ENCODE data around the gene KANTR.

DNA sequence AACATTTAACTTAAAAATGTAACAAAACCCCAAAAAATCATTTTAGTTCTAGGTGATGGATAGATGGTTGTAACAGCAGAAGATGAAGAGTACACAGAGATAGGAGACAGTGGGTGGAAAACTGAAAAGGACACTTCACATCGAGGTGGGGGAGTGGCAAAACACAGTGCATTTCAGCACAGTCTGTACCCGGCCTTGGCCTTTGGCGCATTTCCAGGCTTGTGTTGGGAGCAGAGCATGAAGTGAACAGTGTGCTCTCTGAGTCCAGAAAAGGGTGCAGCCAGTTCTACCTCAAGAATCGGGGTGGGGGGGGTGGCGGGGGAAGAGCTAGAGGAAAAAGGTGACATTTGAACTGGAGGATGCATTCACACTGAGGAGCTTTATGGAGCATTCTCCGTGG lies 7.5 kb upstream of the KANTR start:
- TF ChIP-seq, protein P1, sequence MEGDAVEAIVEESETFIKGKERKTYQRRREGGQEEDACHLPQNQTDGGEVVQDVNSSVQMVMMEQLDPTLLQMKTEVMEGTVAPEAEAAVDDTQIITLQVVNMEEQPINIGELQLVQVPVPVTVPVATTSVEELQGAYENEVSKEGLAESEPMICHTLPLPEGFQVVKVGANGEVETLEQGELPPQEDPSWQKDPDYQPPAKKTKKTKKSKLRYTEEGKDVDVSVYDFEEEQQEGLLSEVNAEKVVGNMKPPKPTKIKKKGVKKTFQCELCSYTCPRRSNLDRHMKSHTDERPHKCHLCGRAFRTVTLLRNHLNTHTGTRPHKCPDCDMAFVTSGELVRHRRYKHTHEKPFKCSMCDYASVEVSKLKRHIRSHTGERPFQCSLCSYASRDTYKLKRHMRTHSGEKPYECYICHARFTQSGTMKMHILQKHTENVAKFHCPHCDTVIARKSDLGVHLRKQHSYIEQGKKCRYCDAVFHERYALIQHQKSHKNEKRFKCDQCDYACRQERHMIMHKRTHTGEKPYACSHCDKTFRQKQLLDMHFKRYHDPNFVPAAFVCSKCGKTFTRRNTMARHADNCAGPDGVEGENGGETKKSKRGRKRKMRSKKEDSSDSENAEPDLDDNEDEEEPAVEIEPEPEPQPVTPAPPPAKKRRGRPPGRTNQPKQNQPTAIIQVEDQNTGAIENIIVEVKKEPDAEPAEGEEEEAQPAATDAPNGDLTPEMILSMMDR (IDR thresholded peaks at IDR 0.05; ENCODE audit: low read length) = no peak
- TF ChIP-seq EZH2phosphoT487 (IDR thresholded peaks at IDR 0.05; ENCODE audit: low read length) = no peak
- TF ChIP-seq EZH2 (optimal IDR thresholded peaks at IDR 0.05; ENCODE audit: low read depth, low read length) = no peak

Data from MM.1S (cell line).